Measurements from ENCODE around the gene AVP. TPM values are rescaled to one million over a fixed set of nuclear protein-coding genes. Genes with fewer than 3 reads are reported as not detected.
"Not testable (repeated sequence)": the region's sequence is repeated elsewhere in the genome, so short reads cannot be mapped to it uniquely, and the experiment has no call there.

AVP gene
- total RNA-seq, 4 donors from 2014 or later = 5.8 TPM; not detected in 3

- peaks cover 0 to 24% (median 10%) of the 10 kb centered on the region in 4 donors for H3K4me1 ChIP-seq
- no peaks in the 10 kb centered on the region for H3K9me3 ChIP-seq
- DNase-seq = no peak
- H3K27me3 ChIP-seq = peaks cover 0 to 19% of the 10 kb centered on the region in 2 donors
- peak overlapping the region; percentile 15 to 51 (median 43) for H3K4me3 ChIP-seq
- no peaks in the 10 kb centered on the region for H3K36me3 ChIP-seq
- no peak overlapping the region for H3K27ac ChIP-seq
- no peak for TF ChIP-seq CTCF (IDR thresholded peaks at IDR 0.05)
- no peak for TF ChIP-seq POLR2A (IDR thresholded peaks at IDR 0.05)
Observed at GRCh38 chr20:3082955-3083952, 1.3 kb downstream of the AVP start.

GRCh38 chr20:3082306-3082951 lies 2.1 kb downstream of the AVP start:
- DNase-seq = no peak
- peaks cover 0 to 24% (median 10%) of the 10 kb centered on the region in 4 donors for H3K4me1 ChIP-seq
- H3K36me3 ChIP-seq = no peaks in the 10 kb centered on the region
- TF ChIP-seq CTCF (IDR thresholded peaks at IDR 0.05) (no peak), POLR2A (IDR thresholded peaks at IDR 0.05) (no peak)
- no peaks in the 10 kb centered on the region for H3K9me3 ChIP-seq
- peak overlapping the region; percentile 15 to 51 (median 43) for H3K4me3 ChIP-seq
- peaks cover 0 to 19% of the 10 kb centered on the region in 2 donors for H3K27me3 ChIP-seq
- no peak overlapping the region for H3K27ac ChIP-seq

GRCh38 chr20:3081641-3082040 lies 2.9 kb downstream of the AVP start:
- H3K9me3 ChIP-seq = no peaks in the 10 kb centered on the region
- peaks cover 0 to 19% of the 10 kb centered on the region in 2 donors for H3K27me3 ChIP-seq
- no peak for DNase-seq
- peaks cover 0 to 24% (median 10%) of the 10 kb centered on the region in 4 donors for H3K4me1 ChIP-seq
- no peak overlapping the region for H3K27ac ChIP-seq
- TF ChIP-seq POLR2A (IDR thresholded peaks at IDR 0.05) (no peak), CTCF (IDR thresholded peaks at IDR 0.05) (no peak)
- no peak overlapping the region for H3K4me3 ChIP-seq
- H3K36me3 ChIP-seq = no peaks in the 10 kb centered on the region

GRCh38 chr20:3080939-3081388 lies 3.6 kb downstream of the AVP start:
- Histone ChIP-seq H3K36me3 (no peaks in the 10 kb centered on the region), H3K9me3 (no peaks in the 10 kb centered on the region), H3K4me3 (no peak overlapping the region), H3K4me1 (peaks cover 0 to 24% (median 10%) of the 10 kb centered on the region in 4 donors), H3K27me3 (peaks cover 0 to 19% of the 10 kb centered on the region in 2 donors), H3K27ac (no peak overlapping the region)
- DNase-seq = no peak
- no peak for TF ChIP-seq CTCF (IDR thresholded peaks at IDR 0.05)
- no peak for TF ChIP-seq POLR2A (IDR thresholded peaks at IDR 0.05)

- no peak for TF ChIP-seq CTCF (IDR thresholded peaks at IDR 0.05)
- TF ChIP-seq POLR2A (IDR thresholded peaks at IDR 0.05) = no peak
- H3K4me1 ChIP-seq = peaks cover 0 to 14% (median 2%) of the 10 kb centered on the region in 4 donors
- no peaks in the 10 kb centered on the region for H3K9me3 ChIP-seq
- no peak for DNase-seq
- no peak overlapping the region for H3K4me3 ChIP-seq
- H3K27ac ChIP-seq = no peak overlapping the region
- no peaks in the 10 kb centered on the region for H3K36me3 ChIP-seq
- H3K27me3 ChIP-seq = peaks cover 0 to 9% of the 10 kb centered on the region in 2 donors
Observed at GRCh38 chr20:3077618-3078134, 6.8 kb downstream of the AVP start.

GRCh38 chr20:3075315-3075714 lies 9.2 kb downstream of the AVP start:
- H3K36me3 ChIP-seq, H3K9me3 ChIP-seq, H3K27me3 ChIP-seq, H3K27ac ChIP-seq, H3K4me3 ChIP-seq, DNase-seq: not testable (repeated sequence)
- peaks cover 0 to 15% (median 2%) of the 10 kb centered on the region in 4 donors for H3K4me1 ChIP-seq

Measured in Peyer's patch (tissue), 4 donors.